ENCODE measurements around the gene PJA2. TPM values are rescaled to one million over a fixed set of nuclear protein-coding genes. Genes with fewer than 3 reads are reported as not detected.

The PJA2 gene
- total RNA-seq, 4 donors from 2014 or later: 109 to 162 (median 131) TPM

- TF ChIP-seq CTCF (IDR thresholded peaks at IDR 0.05; ENCODE audit: low read depth): no peak
Measured at GRCh38 chr5:109450129-109450877, 40.5 kb upstream of the PJA2 start.

DNA sequence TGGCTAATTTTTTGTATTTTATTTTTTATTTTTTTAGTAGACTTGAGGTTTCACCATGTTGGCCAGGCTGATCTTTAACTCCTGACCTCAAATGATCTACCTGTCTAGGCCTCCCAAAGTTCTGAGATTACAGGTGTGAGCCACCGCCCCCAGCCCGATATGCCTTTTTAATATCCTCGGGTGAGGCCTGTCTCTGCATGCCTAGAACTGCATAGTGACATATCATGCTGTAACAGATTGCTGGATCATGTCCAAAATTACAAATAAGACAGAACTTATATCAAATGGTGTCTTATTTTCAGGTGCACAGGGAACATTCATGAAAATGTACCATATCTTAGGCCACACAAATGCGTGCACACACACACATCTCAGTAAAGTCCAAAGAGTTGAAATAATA, 39.1 kb upstream of the PJA2 start:
- no peak for TF ChIP-seq CTCF (IDR thresholded peaks at IDR 0.05; ENCODE audit: low read depth)

GRCh38 chr5:109439590-109439989, 29.8 kb upstream of the PJA2 start:
- no peak for TF ChIP-seq CTCF (IDR thresholded peaks at IDR 0.05; ENCODE audit: low read depth)

GRCh38 chr5:109426075-109426474, 16.3 kb upstream of the PJA2 start:
- TF ChIP-seq CTCF (IDR thresholded peaks at IDR 0.05; ENCODE audit: low read depth): no peak

GRCh38 chr5:109421956-109422355, 12.2 kb upstream of the PJA2 start:
- TF ChIP-seq CTCF (IDR thresholded peaks at IDR 0.05; ENCODE audit: low read depth): no peak

- no peak for TF ChIP-seq CTCF (IDR thresholded peaks at IDR 0.05; ENCODE audit: low read depth)
Measured at GRCh38 chr5:109418712-109419352, 9.1 kb upstream of the PJA2 start.

- TF ChIP-seq CTCF (IDR thresholded peaks at IDR 0.05; ENCODE audit: low read depth): no peak
Measured at GRCh38 chr5:109416882-109417281, 7.1 kb upstream of the PJA2 start.
